GM20431 (cell line): Measurements from ENCODE around the gene ZNF107.
"Not testable (repeated sequence)": the region's sequence is repeated elsewhere in the genome, so short reads cannot be mapped to it uniquely, and the experiment has no call there.

Experiments used
- in situ Hi-C: fragments of 300-500 bp; cut with MseI, MboI; formaldehyde crosslinking; loops from one replicate; pipeline ENCODE4 v1.15.0; 2020; ENCODE audit warnings: low sequenced_read_pairs; ENCODE audit not compliant: unreplicated experiment

The ZNF107 gene

GRCh38 chr7:64717896-64718295 lies 52.0 kb downstream of the ZNF107 start:
- in situ Hi-C loops = not testable (repeated sequence)

GRCh38 chr7:64729089-64729848 lies 63.3 kb downstream of the ZNF107 start:
- in situ Hi-C loops = no loop called here

GRCh38 chr7:64733550-64734240 lies 67.8 kb downstream of the ZNF107 start:
- in situ Hi-C loops = no loop called here

GRCh38 chr7:64736575-64736974 lies 70.6 kb downstream of the ZNF107 start:
- in situ Hi-C loops = no loop called here

- in situ Hi-C loops = not testable (repeated sequence)
Observed at GRCh38 chr7:64738403-64738802, 72.5 kb downstream of the ZNF107 start.

GRCh38 chr7:64738953-64739352 lies 73.0 kb downstream of the ZNF107 start:
- in situ Hi-C loops = not testable (repeated sequence)

- in situ Hi-C loops = no loop called here
Observed at GRCh38 chr7:64744680-64745079, 78.7 kb downstream of the ZNF107 start.

GRCh38 chr7:64747802-64748201 lies 81.9 kb downstream of the ZNF107 start:
- in situ Hi-C loops = no loop called here

- in situ Hi-C loops = no loop called here
Observed at GRCh38 chr7:64753032-64753431, 87.1 kb downstream of the ZNF107 start.

- in situ Hi-C loops = no loop called here
Observed at GRCh38 chr7:64755865-64756264, 89.9 kb downstream of the ZNF107 start.

- in situ Hi-C loops = no loop called here
Observed at GRCh38 chr7:64758151-64758550, 92.2 kb downstream of the ZNF107 start.
